Transverse colon (tissue), 4 donors: ENCODE data around the gene AEBP2.

ENCODE experiments used
- POLR2A ChIP-seq: fragments of 450-650 bp; IDR thresholded peaks from one replicate; pipeline ENCODE4 v1.6.1; 2016; ENCODE audit warnings: antibody characterized with exemption, mild to moderate bottlenecking, moderate library complexity
- POLR2AphosphoS5 ChIP-seq, 3 donors: sonication (generic); formaldehyde crosslinking; IDR thresholded peaks; one replicate each; pipeline ENCODE4 v1.6.1; 2016; ENCODE audit warnings: antibody characterized with exemption in 3 of 3
- TF ChIP-seq, protein P1 (sequence below), 5 experiments: fragments of 200-600 bp in 3 of 5; fragments of 450-650 bp in 2 of 5; sonication (generic) in 3 of 5; IDR thresholded peaks; 1 replicate in 2 of 5; 2 replicates in 3 of 5; pipeline ENCODE4 v1.5.1; 2016 to 2017; ENCODE audit warnings: antibody characterized with exemption in 5 of 5, inconsistent platforms in 3 of 5, mild to moderate bottlenecking in 2 of 5, moderate library complexity in 1 of 5

DNA sequence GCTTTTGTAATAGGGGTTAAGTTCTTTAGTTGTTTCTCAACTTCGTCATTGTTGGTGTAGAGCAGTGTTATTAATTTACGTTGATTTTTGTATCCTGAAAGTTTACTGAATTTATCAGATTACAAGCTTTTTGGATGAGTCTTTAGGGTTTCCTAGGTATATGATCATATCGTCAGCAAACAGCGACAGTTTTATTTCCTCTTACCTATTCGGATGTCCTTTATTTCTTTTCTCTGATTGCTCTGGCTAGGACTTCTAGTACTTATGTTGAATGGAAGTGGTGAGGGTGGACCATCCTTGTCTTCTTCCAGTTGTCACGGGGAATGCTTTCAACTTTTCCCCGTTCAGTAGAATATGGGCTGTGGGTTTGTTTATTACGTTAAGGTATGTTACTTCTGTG lies 37.8 kb downstream of the AEBP2 start:
- TF ChIP-seq, protein P1, sequence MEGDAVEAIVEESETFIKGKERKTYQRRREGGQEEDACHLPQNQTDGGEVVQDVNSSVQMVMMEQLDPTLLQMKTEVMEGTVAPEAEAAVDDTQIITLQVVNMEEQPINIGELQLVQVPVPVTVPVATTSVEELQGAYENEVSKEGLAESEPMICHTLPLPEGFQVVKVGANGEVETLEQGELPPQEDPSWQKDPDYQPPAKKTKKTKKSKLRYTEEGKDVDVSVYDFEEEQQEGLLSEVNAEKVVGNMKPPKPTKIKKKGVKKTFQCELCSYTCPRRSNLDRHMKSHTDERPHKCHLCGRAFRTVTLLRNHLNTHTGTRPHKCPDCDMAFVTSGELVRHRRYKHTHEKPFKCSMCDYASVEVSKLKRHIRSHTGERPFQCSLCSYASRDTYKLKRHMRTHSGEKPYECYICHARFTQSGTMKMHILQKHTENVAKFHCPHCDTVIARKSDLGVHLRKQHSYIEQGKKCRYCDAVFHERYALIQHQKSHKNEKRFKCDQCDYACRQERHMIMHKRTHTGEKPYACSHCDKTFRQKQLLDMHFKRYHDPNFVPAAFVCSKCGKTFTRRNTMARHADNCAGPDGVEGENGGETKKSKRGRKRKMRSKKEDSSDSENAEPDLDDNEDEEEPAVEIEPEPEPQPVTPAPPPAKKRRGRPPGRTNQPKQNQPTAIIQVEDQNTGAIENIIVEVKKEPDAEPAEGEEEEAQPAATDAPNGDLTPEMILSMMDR (IDR thresholded peaks at IDR 0.05) = no peak
- TF ChIP-seq POLR2AphosphoS5 (IDR thresholded peaks at IDR 0.05) (no peak), POLR2A (no peak)
